ENCODE data around the gene RASAL2. TPM values are rescaled to one million over a fixed set of nuclear protein-coding genes. Genes with fewer than 3 reads are reported as not detected.

RASAL2 gene
- total and polyA plus RNA-seq, 4 donors = 1.9 to 37.3 (median 22.2) TPM

DNA sequence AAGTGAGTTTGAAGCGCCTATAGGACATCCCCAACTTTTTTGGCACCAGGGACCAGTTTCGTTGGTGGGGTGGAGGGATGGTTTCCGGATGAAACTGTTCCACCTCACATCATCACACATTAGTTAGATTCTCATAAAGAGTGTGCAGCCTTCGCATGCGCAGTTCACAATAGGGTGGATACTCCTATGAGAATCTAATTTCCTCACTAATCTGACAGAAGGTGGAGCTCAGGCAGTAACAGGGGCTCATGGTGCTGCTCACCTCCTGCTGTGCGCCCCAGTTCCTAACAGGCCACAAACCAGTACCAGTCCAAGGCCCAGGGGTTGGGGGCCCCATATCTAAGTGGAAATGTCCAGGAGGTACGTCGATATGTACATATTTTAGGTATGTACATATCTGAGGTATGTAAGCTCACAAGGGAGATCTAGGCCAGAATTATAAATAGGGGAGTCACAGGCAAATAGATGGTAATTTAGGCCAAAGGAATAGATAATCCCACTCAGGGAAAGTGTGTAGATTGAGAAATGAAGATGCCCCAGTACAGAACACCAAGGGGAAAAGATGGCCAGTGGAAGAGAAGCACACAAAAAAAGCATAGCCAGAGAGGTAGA is 27.5 kb upstream of the RASAL2 start:
- ATAC-seq (ENCODE audit: low FRiP score) (no peak), DNase-seq (no peak)
- intact Hi-C loops (cut with DNase I) = no loop called here
- H3K9me3 ChIP-seq (ENCODE audit: control insufficient read depth, low read length) = no peaks in the 10 kb centered on the region
- no peaks in the 10 kb centered on the region for H3K36me3 ChIP-seq (ENCODE audit: control insufficient read depth in 1 of 2, insufficient read depth in 2 of 2, low read length in 1 of 2)
- H3K27me3 ChIP-seq (ENCODE audit: control insufficient read depth in 1 of 2, insufficient read depth in 2 of 2, low read length in 1 of 2) = no peaks in the 10 kb centered on the region
- no peak overlapping the region for H3K4me3 ChIP-seq (ENCODE audit: low read length in 2 of 2)
- H3K4me1 ChIP-seq (ENCODE audit: control insufficient read depth in 1 of 2, insufficient read depth in 2 of 2, low read length in 2 of 2) = peaks cover 0 to 3% of the 10 kb centered on the region in 2 donors
- WGBS, 2 donors = 89 to 93% methylated on average over 8 of the region's 8 CpGs
- no peak overlapping the region for H3K27ac ChIP-seq (ENCODE audit: low read depth in 1 of 2, low read length in 2 of 2)

DNA sequence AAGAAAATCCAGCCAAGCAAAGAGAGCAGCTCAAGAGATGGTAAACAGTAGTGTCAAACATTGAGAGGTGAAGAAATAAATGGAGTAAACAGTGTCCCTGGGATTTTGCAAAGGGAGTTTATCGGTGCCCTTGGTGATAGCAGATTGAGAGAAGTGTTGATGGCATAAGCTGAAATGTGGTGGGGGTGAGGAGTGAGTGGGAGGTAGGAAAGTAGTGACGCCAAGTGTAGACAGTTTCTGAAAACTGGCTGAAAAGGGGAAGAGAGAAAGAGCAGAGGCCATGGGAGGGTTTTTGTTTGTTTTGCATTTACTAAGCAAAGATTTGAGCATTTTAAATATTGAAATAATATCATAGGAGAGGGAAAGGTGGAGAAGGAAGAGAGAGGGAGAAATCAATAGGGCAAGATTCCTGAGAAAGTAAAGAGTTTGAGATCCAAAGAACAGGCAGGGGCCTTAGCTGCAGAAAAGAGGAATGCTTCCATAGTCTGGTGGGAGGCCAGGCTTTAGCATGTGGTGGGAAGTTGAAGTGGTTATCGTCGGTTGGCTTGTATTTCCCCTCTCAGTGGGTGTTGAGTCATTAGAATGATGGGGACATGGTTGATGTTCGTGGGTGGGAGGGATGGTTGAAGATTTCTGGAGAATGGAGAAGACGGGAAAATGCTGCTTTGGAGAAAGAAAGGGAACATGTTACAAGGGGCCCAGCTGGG is 26.8 kb upstream of the RASAL2 start:
- WGBS, 2 donors = 69 to 70% methylated on average over 6 of the region's 6 CpGs
- ATAC-seq (ENCODE audit: low FRiP score) (no peak), DNase-seq (peak in 1 of 2 donors; percentile 51)
- Histone ChIP-seq H3K9me3 (ENCODE audit: control insufficient read depth, low read length) (no peaks in the 10 kb centered on the region), H3K4me1 (ENCODE audit: control insufficient read depth in 1 of 2, insufficient read depth in 2 of 2, low read length in 2 of 2) (no peaks in the 10 kb centered on the region), H3K27me3 (ENCODE audit: control insufficient read depth in 1 of 2, insufficient read depth in 2 of 2, low read length in 1 of 2) (no peaks in the 10 kb centered on the region), H3K27ac (ENCODE audit: low read depth in 1 of 2, low read length in 2 of 2) (no peak overlapping the region), H3K36me3 (ENCODE audit: control insufficient read depth in 1 of 2, insufficient read depth in 2 of 2, low read length in 1 of 2) (no peaks in the 10 kb centered on the region), H3K4me3 (ENCODE audit: low read length in 2 of 2) (no peak overlapping the region)
- intact Hi-C loops (cut with DNase I) = no loop called here

DNA sequence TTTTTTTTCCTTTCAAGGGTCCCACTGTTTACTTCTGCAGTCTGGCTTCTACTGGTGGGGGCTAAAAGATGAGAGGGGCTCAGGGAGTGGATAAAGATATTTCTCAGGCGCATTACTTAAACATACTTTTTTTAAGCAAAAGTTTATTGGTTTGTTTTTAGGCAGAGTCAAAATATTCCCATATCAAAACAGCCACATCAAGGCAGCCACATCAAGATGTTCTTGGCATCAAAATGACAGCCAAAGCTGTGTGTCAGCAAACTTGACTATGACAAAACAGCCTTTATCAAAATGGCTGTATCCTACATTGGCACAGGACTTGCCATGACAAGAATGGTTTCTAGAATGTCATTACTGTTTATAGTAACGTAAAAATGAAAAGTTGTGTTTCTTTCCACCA is 22.1 kb upstream of the RASAL2 start:
- no peaks in the 10 kb centered on the region for H3K27me3 ChIP-seq (ENCODE audit: control insufficient read depth in 1 of 2, insufficient read depth in 2 of 2, low read length in 1 of 2)
- no peaks in the 10 kb centered on the region for H3K4me1 ChIP-seq (ENCODE audit: control insufficient read depth in 1 of 2, insufficient read depth in 2 of 2, low read length in 2 of 2)
- no peaks in the 10 kb centered on the region for H3K36me3 ChIP-seq (ENCODE audit: control insufficient read depth in 1 of 2, insufficient read depth in 2 of 2, low read length in 1 of 2)
- no peaks in the 10 kb centered on the region for H3K9me3 ChIP-seq (ENCODE audit: control insufficient read depth, low read length)
- 73 to 86% methylated on average over 2 of the region's 2 CpGs for WGBS, 2 donors
- DNase-seq (no peak), ATAC-seq (ENCODE audit: low FRiP score) (no peak)
- H3K27ac ChIP-seq (ENCODE audit: low read depth in 1 of 2, low read length in 2 of 2) = no peak overlapping the region
- H3K4me3 ChIP-seq (ENCODE audit: low read length in 2 of 2) = no peak overlapping the region
- intact Hi-C loops (cut with DNase I) = no loop called here

DNA sequence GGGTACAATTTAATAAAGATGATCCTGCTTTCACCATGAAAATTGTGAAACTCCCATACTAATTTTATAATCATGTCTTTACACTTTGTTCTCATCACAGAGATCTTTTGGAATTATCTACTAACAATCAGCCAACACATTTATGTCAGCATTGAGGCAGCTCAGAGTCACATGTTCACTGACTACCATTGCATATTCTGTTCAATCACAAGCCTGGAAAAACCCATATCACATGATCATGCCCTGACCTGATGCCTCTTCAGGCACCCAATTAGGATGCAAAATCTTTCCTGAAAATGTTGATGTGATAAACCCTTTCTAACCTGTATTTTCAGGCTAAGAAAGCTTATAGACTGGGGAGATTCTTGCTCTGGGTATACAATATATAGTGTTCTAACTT is 21.6 kb upstream of the RASAL2 start:
- H3K27ac ChIP-seq (ENCODE audit: low read depth in 1 of 2, low read length in 2 of 2) = no peak overlapping the region
- DNase-seq = no peak
- H3K27me3 ChIP-seq (ENCODE audit: control insufficient read depth in 1 of 2, insufficient read depth in 2 of 2, low read length in 1 of 2) = no peaks in the 10 kb centered on the region
- intact Hi-C loops (cut with DNase I) = no loop called here
- ATAC-seq (ENCODE audit: low FRiP score) = no peak
- H3K36me3 ChIP-seq (ENCODE audit: control insufficient read depth in 1 of 2, insufficient read depth in 2 of 2, low read length in 1 of 2) = no peaks in the 10 kb centered on the region
- H3K9me3 ChIP-seq (ENCODE audit: control insufficient read depth, low read length) = no peaks in the 10 kb centered on the region
- no peak overlapping the region for H3K4me3 ChIP-seq (ENCODE audit: low read length in 2 of 2)
- H3K4me1 ChIP-seq (ENCODE audit: control insufficient read depth in 1 of 2, insufficient read depth in 2 of 2, low read length in 2 of 2) = no peaks in the 10 kb centered on the region

DNA sequence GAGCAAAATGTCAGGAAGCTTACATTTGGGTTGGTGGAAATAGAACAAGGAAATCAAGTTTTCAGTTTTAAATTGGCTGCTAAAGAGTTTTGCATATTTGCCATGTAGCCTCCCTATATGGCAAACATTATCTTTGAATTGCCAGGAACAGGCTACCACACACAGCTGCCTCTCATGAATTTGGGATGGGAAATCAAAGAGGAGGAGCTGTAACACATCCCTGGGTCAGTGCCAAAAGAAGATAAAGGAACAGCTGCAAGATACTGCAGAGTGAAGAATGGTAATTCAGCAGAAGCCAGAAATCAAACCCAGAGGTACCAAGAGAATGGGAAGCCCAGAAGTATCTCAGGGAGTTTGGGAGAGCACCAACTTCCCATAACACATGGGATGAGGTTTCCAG is 18.6 kb upstream of the RASAL2 start:
- Histone ChIP-seq H3K4me1 (ENCODE audit: control insufficient read depth in 1 of 2, insufficient read depth in 2 of 2, low read length in 2 of 2) (no peaks in the 10 kb centered on the region), H3K36me3 (ENCODE audit: control insufficient read depth in 1 of 2, insufficient read depth in 2 of 2, low read length in 1 of 2) (no peaks in the 10 kb centered on the region), H3K27me3 (ENCODE audit: control insufficient read depth in 1 of 2, insufficient read depth in 2 of 2, low read length in 1 of 2) (no peaks in the 10 kb centered on the region), H3K4me3 (ENCODE audit: low read length in 2 of 2) (no peak overlapping the region), H3K9me3 (ENCODE audit: control insufficient read depth, low read length) (no peaks in the 10 kb centered on the region), H3K27ac (ENCODE audit: low read depth in 1 of 2, low read length in 2 of 2) (no peak overlapping the region)
- intact Hi-C loops (cut with DNase I) = no loop called here
- DNase-seq (no peak), ATAC-seq (ENCODE audit: low FRiP score) (no peak)

DNA sequence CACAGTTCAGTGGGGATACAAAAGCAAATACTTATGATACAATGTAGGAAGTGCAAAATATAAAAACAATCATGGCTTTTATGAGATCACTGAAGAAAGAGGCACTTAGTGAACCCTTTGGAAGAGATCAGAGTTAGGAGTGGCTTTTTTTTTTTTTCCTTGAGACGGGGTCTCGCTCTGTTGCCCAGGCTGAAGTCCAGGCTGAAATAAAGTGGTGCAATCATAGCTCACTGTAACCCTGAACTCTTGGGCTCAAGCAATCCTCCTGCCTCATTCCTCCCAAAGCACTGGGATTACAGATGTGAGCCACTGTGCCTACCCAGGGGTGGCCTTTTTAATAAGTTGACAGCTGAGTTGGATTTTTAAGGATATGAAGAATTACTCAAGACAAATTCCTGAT is 17.3 kb upstream of the RASAL2 start:
- 80 to 96% methylated on average over 2 of the region's 2 CpGs for WGBS, 2 donors
- no peaks in the 10 kb centered on the region for H3K27me3 ChIP-seq (ENCODE audit: control insufficient read depth in 1 of 2, insufficient read depth in 2 of 2, low read length in 1 of 2)
- H3K4me3 ChIP-seq (ENCODE audit: low read length in 2 of 2) = no peak overlapping the region
- intact Hi-C loops (cut with DNase I) = no loop called here
- DNase-seq = no peak
- H3K36me3 ChIP-seq (ENCODE audit: control insufficient read depth in 1 of 2, insufficient read depth in 2 of 2, low read length in 1 of 2) = no peaks in the 10 kb centered on the region
- ATAC-seq (ENCODE audit: low FRiP score) = no peak
- H3K27ac ChIP-seq (ENCODE audit: low read depth in 1 of 2, low read length in 2 of 2) = no peak overlapping the region
- no peaks in the 10 kb centered on the region for H3K9me3 ChIP-seq (ENCODE audit: control insufficient read depth, low read length)
- H3K4me1 ChIP-seq (ENCODE audit: control insufficient read depth in 1 of 2, insufficient read depth in 2 of 2, low read length in 2 of 2) = no peaks in the 10 kb centered on the region

DNA sequence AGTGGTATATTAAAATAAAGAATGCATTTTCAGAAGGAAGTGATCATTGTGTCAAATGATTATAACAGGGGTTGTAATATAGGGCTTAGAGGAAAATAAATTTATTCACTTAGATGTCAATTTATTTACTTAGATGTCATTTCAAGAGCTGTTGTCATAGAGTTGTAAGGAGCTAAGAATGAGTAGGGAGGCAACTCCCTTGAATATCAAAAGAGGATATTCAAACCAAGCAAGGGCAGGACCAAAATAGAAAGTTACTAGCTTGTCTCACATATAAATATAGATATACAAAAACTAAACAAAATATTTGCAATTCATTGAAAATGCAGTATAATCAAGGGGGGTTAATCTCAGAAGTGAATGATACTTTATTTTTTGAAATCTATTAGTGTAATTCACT is 16.0 kb upstream of the RASAL2 start:
- Histone ChIP-seq H3K4me1 (ENCODE audit: control insufficient read depth in 1 of 2, insufficient read depth in 2 of 2, low read length in 2 of 2) (no peaks in the 10 kb centered on the region), H3K27me3 (ENCODE audit: control insufficient read depth in 1 of 2, insufficient read depth in 2 of 2, low read length in 1 of 2) (no peaks in the 10 kb centered on the region), H3K27ac (ENCODE audit: low read depth in 1 of 2, low read length in 2 of 2) (no peak overlapping the region), H3K9me3 (ENCODE audit: control insufficient read depth, low read length) (no peaks in the 10 kb centered on the region), H3K36me3 (ENCODE audit: control insufficient read depth in 1 of 2, insufficient read depth in 2 of 2, low read length in 1 of 2) (no peaks in the 10 kb centered on the region), H3K4me3 (ENCODE audit: low read length in 2 of 2) (no peak overlapping the region)
- ATAC-seq (ENCODE audit: low FRiP score) (no peak), DNase-seq (no peak)
- intact Hi-C loops (cut with DNase I) = no loop called here

DNA sequence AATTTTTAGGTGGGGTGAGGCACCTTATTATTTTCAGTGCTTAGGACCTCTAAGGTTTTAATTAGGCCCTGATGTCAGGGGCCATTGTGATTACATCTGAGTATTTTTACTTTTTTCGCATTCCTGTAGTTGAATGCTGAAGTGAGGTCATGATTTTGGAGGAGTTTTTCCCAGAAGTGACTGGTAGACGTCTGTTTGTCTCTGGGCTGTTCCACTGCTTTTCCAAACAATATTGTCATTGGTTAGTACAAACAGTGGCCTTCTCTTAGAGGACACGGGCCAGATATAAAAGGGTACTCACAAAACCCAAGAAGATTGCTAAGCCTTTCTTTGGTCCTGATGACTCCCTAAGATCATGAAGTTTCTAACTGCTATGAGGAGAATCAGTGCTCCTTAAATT is 7.6 kb upstream of the RASAL2 start:
- ATAC-seq (ENCODE audit: low FRiP score) = no peak
- H3K4me1 ChIP-seq (ENCODE audit: control insufficient read depth in 1 of 2, insufficient read depth in 2 of 2, low read length in 2 of 2) = peaks cover 0 to 2% of the 10 kb centered on the region in 2 donors
- no peaks in the 10 kb centered on the region for H3K27me3 ChIP-seq (ENCODE audit: control insufficient read depth in 1 of 2, insufficient read depth in 2 of 2, low read length in 1 of 2)
- no peak overlapping the region for H3K4me3 ChIP-seq (ENCODE audit: low read length in 2 of 2)
- DNase-seq = no peak
- peak overlapping the region; percentile 63 to 82 for H3K27ac ChIP-seq (ENCODE audit: low read depth in 1 of 2, low read length in 2 of 2)
- H3K36me3 ChIP-seq (ENCODE audit: control insufficient read depth in 1 of 2, insufficient read depth in 2 of 2, low read length in 1 of 2) = no peaks in the 10 kb centered on the region
- H3K9me3 ChIP-seq (ENCODE audit: control insufficient read depth, low read length) = no peaks in the 10 kb centered on the region
- intact Hi-C loops (cut with DNase I) = no loop called here
- 19 to 25% methylated on average over 3 of the region's 3 CpGs for WGBS, 2 donors

DNA sequence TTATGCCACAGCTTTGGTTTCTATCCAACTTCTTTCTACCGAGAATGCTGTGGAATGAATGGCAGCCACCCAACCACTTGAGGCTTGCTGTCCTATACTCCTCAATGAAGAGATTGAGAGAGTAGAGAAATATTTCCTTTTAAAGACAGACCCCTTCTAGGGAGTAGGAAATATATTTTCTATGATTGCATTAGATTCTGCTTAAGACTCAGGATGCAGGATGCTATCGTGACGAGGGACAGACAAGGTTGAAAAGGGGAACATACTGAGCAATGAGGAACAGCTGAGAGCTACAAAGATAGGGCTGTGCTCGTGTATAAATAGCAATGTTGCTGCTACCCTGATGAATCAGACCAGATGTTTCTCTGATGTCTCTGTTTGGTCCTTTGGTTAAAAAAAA is 7.1 kb upstream of the RASAL2 start:
- Histone ChIP-seq H3K4me1 (ENCODE audit: control insufficient read depth in 1 of 2, insufficient read depth in 2 of 2, low read length in 2 of 2) (peaks cover 0 to 2% of the 10 kb centered on the region in 2 donors), H3K27me3 (ENCODE audit: control insufficient read depth in 1 of 2, insufficient read depth in 2 of 2, low read length in 1 of 2) (no peaks in the 10 kb centered on the region), H3K9me3 (ENCODE audit: control insufficient read depth, low read length) (no peaks in the 10 kb centered on the region), H3K4me3 (ENCODE audit: low read length in 2 of 2) (no peak overlapping the region), H3K36me3 (ENCODE audit: control insufficient read depth in 1 of 2, insufficient read depth in 2 of 2, low read length in 1 of 2) (no peaks in the 10 kb centered on the region), H3K27ac (ENCODE audit: low read depth in 1 of 2, low read length in 2 of 2) (peak overlapping the region; percentile 63 to 82)
- ATAC-seq (ENCODE audit: low FRiP score) (no peak), DNase-seq (no peak)
- 11 to 15% methylated on average over 4 of the region's 4 CpGs for WGBS, 2 donors
- intact Hi-C loops (cut with DNase I) = no loop called here
